Activated B cell treated with CpG ODN at 0.5 μM for 24 hours (primary cell): ENCODE data around the gene KCNQ1OT1. TPM values are rescaled to one million over a fixed set of nuclear protein-coding genes. Genes with fewer than 3 reads are reported as not detected.

Experiments
- ATAC-seq: fragments of 200-7000 bp; cut with Tn5 transposase; one replicate; pipeline ENCODE4 v1.10.0; 2021; ENCODE audit warnings: low read depth, mild to moderate bottlenecking, moderate library complexity
- CTCF ChIA-PET: fragments of 350-600 bp; sonication (Branson Sonifier 250); formaldehyde crosslinking; loops from one replicate; lab custom pipeline; 2021; ENCODE audit warnings: antibody characterized with exemption; lab: Charles Lee
- POLR2A ChIA-PET: fragments of 350-600 bp; sonication (Branson Sonifier 250); formaldehyde crosslinking; loops from one replicate; lab custom pipeline; 2021; ENCODE audit warnings: antibody characterized with exemption; lab: Charles Lee
- DNase-seq: peaks from one replicate; pipeline ENCODE4 v3.0.0; 2022
- H3K27ac Mint-ChIP-seq: one replicate; pipeline ENCODE4 v1.8.0; 2020; ENCODE audit warnings: mixed read lengths
- H3K27me3 Mint-ChIP-seq: one replicate; pipeline ENCODE4 v1.8.0; 2021; ENCODE audit warnings: mixed read lengths
- H3K36me3 Mint-ChIP-seq: one replicate; pipeline ENCODE4 v1.8.0; 2021; ENCODE audit warnings: low read depth, mixed read lengths
- H3K4me1 Mint-ChIP-seq: one replicate; pipeline ENCODE4 v1.8.0; 2021; ENCODE audit warnings: mixed read lengths
- H3K4me3 Mint-ChIP-seq: one replicate; pipeline ENCODE4 v1.8.0; 2020; ENCODE audit warnings: mild to moderate bottlenecking, mixed read lengths
- H3K9me3 Mint-ChIP-seq: one replicate; pipeline ENCODE4 v1.8.0; 2020; ENCODE audit warnings: mixed read lengths
- CTCF ChIP-seq: fragments of 200-600 bp; IDR thresholded peaks from one replicate; pipeline ENCODE4 v1.8.0; 2022; ENCODE audit warnings: antibody characterized with exemption, mild to moderate bottlenecking
- intact Hi-C: fragments of 100-400 bp; cut with micrococcal nuclease; formaldehyde crosslinking; loops from one replicate; pipeline ENCODE4 v1.15.1; 2024
- total RNA-seq: library from RNA; stranded (reverse); gene quantifications from 2 replicates; pipeline ENCODE4 v1.2.3, GENCODE V29; 2022

KCNQ1OT1 gene
- total RNA-seq, 1 donor from 2014 or later, result 1.2 TPM

GRCh38 chr11:2700415-2701211 is 819 bp upstream of the KCNQ1OT1 start:
- POLR2A ChIA-PET, result interaction anchor here (0.6 to 1.0 kb wide), 4 partner anchors 8 to 432 kb away, joined by 3 to 7 read pairs (median 4); no protein-coding TSS in a partner anchor
- CTCF ChIA-PET, result interaction anchor here (1.4 kb wide), 1 partner anchor 167 kb away, joined by 3 read pairs; no protein-coding TSS in a partner anchor
- DNase-seq (peak; percentile 41), ATAC-seq (peak; percentile 9)
- Mint-ChIP-seq H3K27ac (peak overlapping the region; percentile 70), H3K4me3 (peak overlapping the region; percentile 85), H3K4me1 (peaks cover 39% of the 10 kb centered on the region), H3K9me3 (peaks cover under 1% of the 10 kb centered on the region), H3K27me3 (no peaks in the 10 kb centered on the region), H3K36me3 (peaks cover 14% of the 10 kb centered on the region)
- no peak for TF ChIP-seq CTCF
- intact Hi-C loops, result loop anchor here (1.0 to 2.0 kb wide), 2 partner anchors 184 to 292 kb away; partner anchors contain the start of gene NAP1L4

- Mint-ChIP-seq H3K4me1 (peaks cover 49% of the 10 kb centered on the region), H3K36me3 (peaks cover 13% of the 10 kb centered on the region), H3K9me3 (no peaks in the 10 kb centered on the region), H3K27ac (peak overlapping the region; percentile 56), H3K27me3 (no peaks in the 10 kb centered on the region), H3K4me3 (peak overlapping the region; percentile 85)
- intact Hi-C loops, result loop anchor here (10.0 kb wide), 1 partner anchor 164 kb away; no protein-coding TSS in a partner anchor
- ATAC-seq, result no peak
- no peak for TF ChIP-seq CTCF
- ChIA-PET CTCF (no interaction called here), POLR2A (interaction anchor here (1.0 kb wide), 2 partner anchors 10 to 18 kb away, joined by 3 to 7 read pairs; no protein-coding TSS in a partner anchor)
- no peak for DNase-seq
Measured at GRCh38 chr11:2699185-2699530, 636 bp downstream of the KCNQ1OT1 start.

GRCh38 chr11:2698386-2699184 is 1.2 kb downstream of the KCNQ1OT1 start:
- Mint-ChIP-seq H3K27ac (peak overlapping the region; percentile 18), H3K4me3 (peak overlapping the region; percentile 85), H3K27me3 (no peaks in the 10 kb centered on the region), H3K36me3 (peaks cover 13% of the 10 kb centered on the region), H3K4me1 (peaks cover 49% of the 10 kb centered on the region), H3K9me3 (no peaks in the 10 kb centered on the region)
- TF ChIP-seq CTCF, result no peak
- no peak for DNase-seq
- ChIA-PET CTCF (no interaction called here), POLR2A (no interaction called here)
- intact Hi-C loops, result loop anchor here (10.0 kb wide), 1 partner anchor 164 kb away; no protein-coding TSS in a partner anchor
- ATAC-seq, result no peak

- Mint-ChIP-seq H3K4me1 (peaks cover 44% of the 10 kb centered on the region), H3K4me3 (peak overlapping the region; percentile 85), H3K36me3 (peaks cover 13% of the 10 kb centered on the region), H3K27ac (no peak overlapping the region), H3K9me3 (no peaks in the 10 kb centered on the region), H3K27me3 (no peaks in the 10 kb centered on the region)
- CTCF ChIA-PET, result no interaction called here
- ATAC-seq, result no peak
- POLR2A ChIA-PET, result no interaction called here
- TF ChIP-seq CTCF, result no peak
- DNase-seq, result no peak
- intact Hi-C loops, result loop anchor here (10.0 kb wide), 1 partner anchor 163 kb away; no protein-coding TSS in a partner anchor
Measured at GRCh38 chr11:2697866-2698265, 1.9 kb downstream of the KCNQ1OT1 start.
